T-cell (primary cell): Measurements from ENCODE around the gene DEXI. TPM values are rescaled to one million over a fixed set of nuclear protein-coding genes. Genes with fewer than 3 reads are reported as not detected.

ENCODE experiments used
- ATAC-seq, 4 experiments: fragments of 200-7000 bp in 3 of 4; fragments of 150-1000 bp in 1 of 4; cut with Tn5 transposase; replicated peaks in 1 of 4; 1 replicate in 3 of 4; 2 replicates in 1 of 4; pipeline ENCODE4 v1.10.0; 2021; ENCODE audit warnings: moderate library complexity in 3 of 4, mild to moderate bottlenecking in 2 of 4, moderate number of reproducible peaks in 1 of 4
- CTCF ChIA-PET, 2 donors: fragments of 300-600 bp; sonication (Branson Sonifier 250); formaldehyde crosslinking; loops; one replicate each; lab custom pipeline; 2022; ENCODE audit warnings: antibody characterized with exemption in 2 of 2; lab: Charles Lee
- POLR2A ChIA-PET, 2 donors: fragments of 300-600 bp; sonication (Branson Sonifier 250); formaldehyde crosslinking; loops; one replicate each; lab custom pipeline; 2022; ENCODE audit warnings: antibody characterized with exemption in 2 of 2; lab: Charles Lee
- DNase-seq, 35 experiments: peaks; one replicate each; pipeline versions ENCODE4 v3.0.0 to v3.0.0-alpha.2; 2013 to 2023
- H3K27ac ChIP-seq: one replicate; pipeline ENCODE4 v1.5.1; 2013; ENCODE audit warnings: low read length
- H3K27me3 ChIP-seq, 2 experiments: replicated peaks in 1 of 2; 1 replicate in 1 of 2; 2 replicates in 1 of 2; pipeline versions ENCODE4 v1.6.1 to v1.7.0; 2013; ENCODE audit warnings: low read length in 1 of 2, mixed read lengths in 1 of 2; ENCODE audit not compliant: control insufficient read depth in 2 of 2, insufficient read depth in 2 of 2; ENCODE audit errors: extremely low read depth in 1 of 2
- H3K36me3 ChIP-seq, 2 donors: 1 replicate in 1 of 2; 2 replicates in 1 of 2; pipeline versions ENCODE4 v1.6.1 to v1.7.0; 2013; ENCODE audit warnings: low read length in 1 of 2; ENCODE audit not compliant: control insufficient read depth in 2 of 2, insufficient read depth in 1 of 2; ENCODE audit errors: extremely low read depth in 1 of 2
- H3K4me1 ChIP-seq, 2 experiments: 1 replicate in 1 of 2; 2 replicates in 1 of 2; pipeline versions ENCODE4 v1.6.1 to v1.7.0; 2013; ENCODE audit warnings: low read length in 2 of 2, mixed read lengths in 1 of 2; ENCODE audit not compliant: insufficient read depth in 2 of 2, control insufficient read depth in 1 of 2; ENCODE audit errors: extremely low read depth in 1 of 2
- H3K4me3 ChIP-seq, 2 donors: 1 replicate in 1 of 2; 2 replicates in 1 of 2; pipeline versions ENCODE4 v1.5.1 to v1.7.0; 2013; ENCODE audit warnings: mild to moderate bottlenecking in 2 of 2, low read length in 1 of 2, moderate library complexity in 1 of 2; ENCODE audit not compliant: control insufficient read depth in 1 of 2; ENCODE audit errors: extremely low read depth in 1 of 2
- H3K9me3 ChIP-seq: 2 replicates; pipeline ENCODE4 v1.7.0; 2013
- H3K27ac Mint-ChIP-seq, 2 donors: one replicate each; pipeline ENCODE4 v1.8.0; 2020 to 2021; ENCODE audit warnings: mild to moderate bottlenecking in 2 of 2, mixed read lengths in 2 of 2
- H3K27me3 Mint-ChIP-seq, 2 donors: one replicate each; pipeline ENCODE4 v1.8.0; 2021 to 2022; ENCODE audit warnings: mixed read lengths in 2 of 2
- H3K36me3 Mint-ChIP-seq: one replicate; pipeline ENCODE4 v1.8.0; 2021; ENCODE audit warnings: mixed read lengths
- H3K4me1 Mint-ChIP-seq, 3 donors: one replicate each; pipeline ENCODE4 v1.8.0; 2020 to 2022; ENCODE audit warnings: mixed read lengths in 3 of 3, mild to moderate bottlenecking in 1 of 3
- H3K4me3 Mint-ChIP-seq, 3 donors: one replicate each; pipeline ENCODE4 v1.8.0; 2020 to 2022; ENCODE audit warnings: mild to moderate bottlenecking in 3 of 3, mixed read lengths in 3 of 3, moderate library complexity in 3 of 3
- H3K9me3 Mint-ChIP-seq, 3 donors: one replicate each; pipeline ENCODE4 v1.8.0; 2020 to 2022; ENCODE audit warnings: mixed read lengths in 3 of 3
- WGBS: methylation state at CpG from one replicate; pipeline ENCODE4 v1.1.5; 2013; ENCODE audit warnings: missing lambda C conversion rate; ENCODE audit not compliant: insufficient coverage; 5-methylcytosine and 5-hydroxymethylcytosine counted together
- total RNA-seq, 35 experiments: library from RNA in 6 of 35; stranded (reverse) in 6 of 35; fragments of 120-200 nt in 1 of 35; gene quantifications; one replicate each; pipeline versions ENCODE4 v1.2.1 to v1.2.4 and lab custom pipeline; 2013 to 2026

Gene DEXI
- total RNA-seq, 5 donors from 2014 or later (not counting 1 experiment from before 2014, with no cell fraction given): 12.2 to 39.8 (median 34.1) TPM

DNA sequence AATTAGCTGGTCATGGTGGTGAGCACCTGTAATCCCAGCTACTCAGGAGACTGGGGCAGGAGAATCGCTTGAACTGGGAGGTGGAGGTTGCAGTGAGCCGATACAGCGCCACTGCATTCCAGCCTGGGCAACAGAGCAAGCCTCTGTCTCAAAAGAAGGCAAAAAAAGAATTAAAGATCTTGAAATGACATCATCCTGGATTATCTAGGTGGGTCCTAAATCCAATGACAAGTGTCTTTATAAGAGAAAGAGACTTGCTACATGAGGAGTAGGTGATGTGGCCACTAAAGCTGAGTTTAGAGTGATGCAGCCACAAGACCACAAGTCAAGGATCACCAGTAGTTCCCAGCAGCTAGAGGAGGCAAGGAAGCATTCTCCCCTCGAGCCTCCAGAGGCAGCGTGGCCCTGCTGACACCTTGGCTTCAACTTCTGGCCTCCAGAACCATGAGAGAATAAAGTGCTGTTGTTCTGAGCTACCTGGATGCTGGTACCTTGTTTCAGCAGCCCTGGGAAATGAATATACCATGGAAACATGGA, 49.4 kb downstream of the DEXI start:
- Mint-ChIP-seq H3K27ac (no peak overlapping the region), H3K9me3 (no peaks in the 10 kb centered on the region), H3K4me1 (peaks cover 0 to 15% (median 0%) of the 10 kb centered on the region in 3 donors), H3K36me3 (no peaks in the 10 kb centered on the region), H3K4me3 (no peak overlapping the region), H3K27me3 (peaks cover 10 to 20% of the 10 kb centered on the region in 2 donors)
- ChIA-PET CTCF (no interaction called here), POLR2A (no interaction called here)
- H3K4me3 ChIP-seq: no peak overlapping the region
- ATAC-seq: no peak
- no peaks in the 10 kb centered on the region for H3K9me3 ChIP-seq
- H3K4me1 ChIP-seq: no peaks in the 10 kb centered on the region
- no peak overlapping the region for H3K27ac ChIP-seq
- WGBS: 97% methylated on average over 5 of the region's 5 CpGs
- peaks cover 0 to 2% of the 10 kb centered on the region in 2 experiments for H3K27me3 ChIP-seq
- peaks cover 0 to 2% of the 10 kb centered on the region in 2 donors for H3K36me3 ChIP-seq
- no peak for DNase-seq

DNA sequence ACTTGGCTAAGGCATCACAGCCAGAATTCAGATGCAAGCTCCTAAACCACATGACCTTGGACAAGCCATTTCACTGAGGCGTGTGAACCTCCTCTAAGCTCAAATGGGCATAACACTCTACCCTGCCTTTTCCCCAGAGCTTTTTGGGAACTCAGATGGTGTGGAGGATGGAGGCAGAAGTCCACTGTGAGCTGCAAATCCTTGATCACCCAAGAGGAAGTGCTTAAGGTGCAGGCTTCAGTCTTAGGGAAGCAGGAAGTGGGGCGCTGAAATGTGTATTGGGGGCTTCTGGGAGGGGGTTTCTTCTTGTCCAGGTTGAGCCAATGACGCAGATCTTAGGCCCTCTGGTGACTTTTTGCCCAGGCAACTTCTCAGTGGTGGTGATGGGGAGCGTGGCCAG, 52.4 kb downstream of the DEXI start:
- DNase-seq: no peak
- no peak overlapping the region for H3K4me3 Mint-ChIP-seq
- Histone ChIP-seq H3K9me3 (no peaks in the 10 kb centered on the region), H3K4me3 (no peak overlapping the region), H3K27me3 (peaks cover 0 to 2% of the 10 kb centered on the region in 2 experiments), H3K4me1 (peaks cover 0 to 3% of the 10 kb centered on the region in 2 experiments), H3K36me3 (no peaks in the 10 kb centered on the region), H3K27ac (no peak overlapping the region)
- peaks cover 0 to 25% (median 0%) of the 10 kb centered on the region in 3 donors for H3K4me1 Mint-ChIP-seq
- ChIA-PET CTCF (no interaction called here), POLR2A (no interaction called here)
- no peaks in the 10 kb centered on the region for H3K9me3 Mint-ChIP-seq
- H3K27ac Mint-ChIP-seq: no peak overlapping the region
- 88% methylated on average over 2 of the region's 4 CpGs for WGBS
- ATAC-seq: no peak
- H3K36me3 Mint-ChIP-seq: no peaks in the 10 kb centered on the region
- H3K27me3 Mint-ChIP-seq: peaks cover 11 to 21% of the 10 kb centered on the region in 2 donors

- no peak overlapping the region for H3K27ac ChIP-seq
- DNase-seq: no peak
- H3K4me3 ChIP-seq: no peak overlapping the region
- no peaks in the 10 kb centered on the region for H3K9me3 ChIP-seq
- Mint-ChIP-seq H3K9me3 (no peaks in the 10 kb centered on the region), H3K4me3 (peak overlapping the region in 1 of 3 donors; percentile 41), H3K4me1 (peaks cover 0 to 25% (median 0%) of the 10 kb centered on the region in 3 donors), H3K27me3 (peaks cover 11 to 15% of the 10 kb centered on the region in 2 donors), H3K36me3 (no peaks in the 10 kb centered on the region), H3K27ac (no peak overlapping the region)
- ChIA-PET POLR2A (no interaction called here), CTCF (interaction anchor here in 1 of 2 donors (0.5 kb wide), 1 partner anchor 27 kb away, joined by 3 read pairs; no protein-coding TSS in a partner anchor)
- H3K36me3 ChIP-seq: no peaks in the 10 kb centered on the region
- 67% methylated on average over 1 of the region's 10 CpGs for WGBS
- peaks cover 0 to 2% of the 10 kb centered on the region in 2 experiments for H3K27me3 ChIP-seq
- ATAC-seq: no peak
- peaks cover 0 to 3% of the 10 kb centered on the region in 2 experiments for H3K4me1 ChIP-seq
Measured at GRCh38 chr16:10888320-10888937, 53.8 kb downstream of the DEXI start.

GRCh38 chr16:10885246-10885645, 57.0 kb downstream of the DEXI start:
- Histone ChIP-seq H3K9me3 (no peaks in the 10 kb centered on the region), H3K27ac (no peak overlapping the region), H3K4me1 (peaks cover 0 to 11% of the 10 kb centered on the region in 2 experiments), H3K36me3 (no peaks in the 10 kb centered on the region), H3K27me3 (peaks cover 0 to 2% of the 10 kb centered on the region in 2 experiments), H3K4me3 (no peak overlapping the region)
- H3K9me3 Mint-ChIP-seq: no peaks in the 10 kb centered on the region
- DNase-seq (no peak), ATAC-seq (no peak)
- no peaks in the 10 kb centered on the region for H3K36me3 Mint-ChIP-seq
- H3K27ac Mint-ChIP-seq: no peak overlapping the region
- no peak overlapping the region for H3K4me3 Mint-ChIP-seq
- H3K4me1 Mint-ChIP-seq: peaks cover 12 to 40% (median 13%) of the 10 kb centered on the region in 3 donors
- 62% methylated on average over 5 of the region's 6 CpGs for WGBS
- ChIA-PET POLR2A (no interaction called here), CTCF (no interaction called here)
- peaks cover 13 to 18% of the 10 kb centered on the region in 2 donors for H3K27me3 Mint-ChIP-seq

- Mint-ChIP-seq H3K36me3 (no peaks in the 10 kb centered on the region), H3K4me1 (peaks cover 21 to 51% (median 29%) of the 10 kb centered on the region in 3 donors), H3K27ac (no peak overlapping the region), H3K4me3 (no peak overlapping the region), H3K27me3 (peaks cover 13 to 16% of the 10 kb centered on the region in 2 donors), H3K9me3 (no peaks in the 10 kb centered on the region)
- WGBS: 93% methylated on average over 3 of the region's 7 CpGs
- CTCF ChIA-PET: no interaction called here
- peaks cover 0 to 33% of the 10 kb centered on the region in 2 experiments for H3K4me1 ChIP-seq
- H3K27ac ChIP-seq: no peak overlapping the region
- ATAC-seq: no peak
- POLR2A ChIA-PET: no interaction called here
- H3K27me3 ChIP-seq: peaks cover 0 to 20% of the 10 kb centered on the region in 2 experiments
- H3K36me3 ChIP-seq: no peaks in the 10 kb centered on the region
- no peaks in the 10 kb centered on the region for H3K9me3 ChIP-seq
- DNase-seq: no peak
- no peak overlapping the region for H3K4me3 ChIP-seq
Measured at GRCh38 chr16:10883004-10883403, 59.3 kb downstream of the DEXI start.

GRCh38 chr16:10881479-10882030, 60.7 kb downstream of the DEXI start:
- H3K27ac ChIP-seq: no peak overlapping the region
- H3K4me1 ChIP-seq: peaks cover 0 to 47% of the 10 kb centered on the region in 2 experiments
- ChIA-PET POLR2A (no interaction called here), CTCF (interaction anchor here in 1 of 2 donors (0.5 kb wide), 1 partner anchor 820 kb away, joined by 3 read pairs; no protein-coding TSS in a partner anchor)
- no peak for ATAC-seq
- no peaks in the 10 kb centered on the region for H3K36me3 ChIP-seq
- H3K27me3 ChIP-seq: peaks cover 0 to 28% of the 10 kb centered on the region in 2 experiments
- H3K36me3 Mint-ChIP-seq: no peaks in the 10 kb centered on the region
- peaks cover 36 to 60% (median 43%) of the 10 kb centered on the region in 3 donors for H3K4me1 Mint-ChIP-seq
- 83% methylated on average over 1 of the region's 7 CpGs for WGBS
- no peaks in the 10 kb centered on the region for H3K9me3 ChIP-seq
- H3K4me3 ChIP-seq: no peak overlapping the region
- no peak for DNase-seq
- H3K27me3 Mint-ChIP-seq: peaks cover 20 to 28% of the 10 kb centered on the region in 2 donors
- no peaks in the 10 kb centered on the region for H3K9me3 Mint-ChIP-seq
- H3K4me3 Mint-ChIP-seq: peak overlapping the region in 1 of 3 donors; percentile 93
- H3K27ac Mint-ChIP-seq: no peak overlapping the region
